Measurements from ENCODE around the gene IGFBP6. TPM values are rescaled to one million over a fixed set of nuclear protein-coding genes. Genes with fewer than 3 reads are reported as not detected.
A peak's percentile ranks its signal among the peaks of the same experiment; 100 is the strongest.

Gene IGFBP6
- total RNA-seq, 1 donor from 2014 or later = 70.3 TPM

DNA sequence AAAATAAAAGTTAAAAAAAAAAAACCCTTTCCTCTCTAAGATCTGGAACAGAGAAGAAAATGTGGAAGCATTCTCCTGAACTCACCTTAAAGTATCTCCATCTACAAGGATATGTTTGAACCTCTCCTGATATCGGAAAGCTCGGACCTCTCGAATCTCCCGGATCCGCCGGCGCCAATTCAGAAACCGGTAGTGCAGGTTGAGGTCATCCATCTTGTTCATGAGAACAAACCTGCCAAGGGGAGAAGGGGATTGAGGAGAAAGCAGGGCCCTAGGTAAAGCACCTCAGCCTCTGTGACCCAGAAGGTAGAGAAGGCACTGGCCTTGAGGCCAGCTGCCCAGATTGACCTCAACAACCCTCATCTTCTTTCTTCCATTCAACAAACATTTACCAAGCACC is 20.4 kb upstream of the IGFBP6 start:
- Mint-ChIP-seq H3K4me1 (peaks cover 65% of the 10 kb centered on the region), H3K27me3 (ENCODE audit: low read depth) (no peaks in the 10 kb centered on the region), H3K36me3 (peaks cover 11% of the 10 kb centered on the region), H3K4me3 (peak overlapping the region; percentile 48), H3K27ac (peak overlapping the region; percentile 77), H3K9me3 (no peaks in the 10 kb centered on the region)
- DNase-seq (ENCODE audit: low spot score in 2 of 2, unreplicated experiment in 2 of 2) = no peak
- TF ChIP-seq, protein P1, sequence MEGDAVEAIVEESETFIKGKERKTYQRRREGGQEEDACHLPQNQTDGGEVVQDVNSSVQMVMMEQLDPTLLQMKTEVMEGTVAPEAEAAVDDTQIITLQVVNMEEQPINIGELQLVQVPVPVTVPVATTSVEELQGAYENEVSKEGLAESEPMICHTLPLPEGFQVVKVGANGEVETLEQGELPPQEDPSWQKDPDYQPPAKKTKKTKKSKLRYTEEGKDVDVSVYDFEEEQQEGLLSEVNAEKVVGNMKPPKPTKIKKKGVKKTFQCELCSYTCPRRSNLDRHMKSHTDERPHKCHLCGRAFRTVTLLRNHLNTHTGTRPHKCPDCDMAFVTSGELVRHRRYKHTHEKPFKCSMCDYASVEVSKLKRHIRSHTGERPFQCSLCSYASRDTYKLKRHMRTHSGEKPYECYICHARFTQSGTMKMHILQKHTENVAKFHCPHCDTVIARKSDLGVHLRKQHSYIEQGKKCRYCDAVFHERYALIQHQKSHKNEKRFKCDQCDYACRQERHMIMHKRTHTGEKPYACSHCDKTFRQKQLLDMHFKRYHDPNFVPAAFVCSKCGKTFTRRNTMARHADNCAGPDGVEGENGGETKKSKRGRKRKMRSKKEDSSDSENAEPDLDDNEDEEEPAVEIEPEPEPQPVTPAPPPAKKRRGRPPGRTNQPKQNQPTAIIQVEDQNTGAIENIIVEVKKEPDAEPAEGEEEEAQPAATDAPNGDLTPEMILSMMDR (IDR thresholded peaks at IDR 0.05; ENCODE audit: unreplicated experiment) = no peak

DNA sequence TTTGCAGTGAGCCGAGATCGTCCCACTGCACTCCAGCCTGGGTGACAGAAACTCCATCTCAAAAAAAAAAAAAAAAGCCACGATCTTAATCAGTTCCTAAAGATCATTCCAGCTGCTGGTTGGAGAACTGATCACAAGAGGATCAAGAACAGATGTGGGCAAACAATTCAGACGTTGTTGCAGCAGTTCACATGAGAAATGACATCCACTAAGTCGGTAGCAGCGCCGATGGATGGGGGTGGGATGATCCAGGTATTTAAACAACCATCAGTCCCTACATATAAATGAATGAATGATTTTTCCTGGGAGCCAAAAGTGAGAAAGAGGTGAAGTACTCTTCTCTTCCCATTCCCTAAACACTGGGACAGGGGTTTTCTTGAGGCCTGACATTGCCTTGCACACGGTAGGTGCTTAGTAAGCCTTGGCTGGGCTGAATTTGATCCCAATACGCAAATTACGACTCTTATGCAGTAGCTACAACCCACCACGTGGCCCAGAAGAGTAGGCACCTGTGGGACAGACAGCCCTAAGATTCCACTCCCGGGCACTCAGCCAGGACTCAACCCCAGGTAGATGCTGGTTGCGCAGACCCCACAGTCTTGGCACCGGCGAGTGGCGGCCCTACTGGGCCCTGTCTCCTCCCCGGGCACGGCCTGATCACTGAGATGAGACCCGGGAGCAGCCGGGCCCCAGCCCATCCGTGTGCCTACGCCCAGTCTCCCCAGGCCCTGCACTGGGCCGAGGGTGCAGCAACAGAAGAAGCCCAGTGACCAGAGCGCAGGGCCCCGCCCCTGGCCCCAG is 18.8 kb upstream of the IGFBP6 start:
- no peaks in the 10 kb centered on the region for H3K27me3 Mint-ChIP-seq (ENCODE audit: low read depth)
- peaks cover 5% of the 10 kb centered on the region for H3K9me3 Mint-ChIP-seq
- H3K27ac Mint-ChIP-seq = peak overlapping the region; percentile 88
- DNase-seq (ENCODE audit: low spot score in 2 of 2, unreplicated experiment in 2 of 2) = no peak
- TF ChIP-seq, protein P1 (IDR thresholded peaks at IDR 0.05; ENCODE audit: unreplicated experiment) = no peak
- peaks cover 55% of the 10 kb centered on the region for H3K4me1 Mint-ChIP-seq
- peak overlapping the region; percentile 77 for H3K4me3 Mint-ChIP-seq
- peaks cover 11% of the 10 kb centered on the region for H3K36me3 Mint-ChIP-seq

DNA sequence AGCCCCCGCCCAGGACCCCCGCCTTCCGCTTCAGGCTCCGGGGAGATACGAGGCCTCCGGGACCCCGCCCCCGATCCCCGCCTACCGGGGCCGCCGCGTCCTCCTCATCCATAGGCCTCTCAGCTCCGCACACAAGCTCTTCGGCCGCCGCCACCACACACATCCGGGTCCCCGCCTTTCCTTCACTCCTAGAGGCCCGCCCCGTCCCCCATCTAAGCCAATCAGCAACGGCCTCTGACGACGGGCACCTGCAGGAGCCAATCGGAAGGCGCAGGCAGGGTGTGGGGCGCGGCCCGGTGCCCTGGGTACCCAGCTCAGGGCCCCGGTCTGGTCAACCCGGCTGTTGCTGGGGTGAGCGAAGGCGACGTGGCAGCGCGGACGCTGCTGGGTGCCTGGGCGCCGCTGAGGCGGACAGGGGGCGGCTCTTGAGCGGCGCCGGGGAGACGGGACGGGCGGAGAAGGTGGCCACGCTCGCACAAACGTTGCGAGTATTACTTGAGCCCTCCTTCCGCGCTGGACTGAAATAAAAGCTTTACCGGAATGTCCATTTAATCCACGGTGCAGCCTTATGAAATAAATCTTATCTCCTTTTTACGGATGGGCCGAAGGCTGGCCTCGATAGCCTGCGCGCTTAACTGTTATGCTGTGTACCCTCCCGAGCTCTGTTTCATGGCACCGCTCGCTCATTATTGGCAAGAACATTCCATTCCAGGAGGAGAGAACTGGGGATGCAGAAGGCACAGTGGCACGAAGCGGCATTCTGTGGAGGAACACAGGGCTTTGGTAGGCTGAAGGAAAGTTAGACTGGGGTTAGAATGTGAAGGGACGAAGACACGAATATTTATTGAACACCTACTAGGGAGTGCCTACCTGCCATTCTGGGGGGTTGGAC is 18.0 kb upstream of the IGFBP6 start, which contains the start of gene SPRYD3:
SPRYD3 (minus strand) TSS at position 165 of the 892 bp plus-strand sequence; CDS start at position 108, 57 bp downstream.
- peaks cover 3% of the 10 kb centered on the region for H3K36me3 Mint-ChIP-seq
- peaks cover 47% of the 10 kb centered on the region for H3K4me1 Mint-ChIP-seq
- peak within 1 kb of the TSS; percentile 77 for H3K4me3 Mint-ChIP-seq
- H3K9me3 Mint-ChIP-seq = peaks cover 5% of the 10 kb centered on the region
- DNase-seq (ENCODE audit: low spot score in 2 of 2, unreplicated experiment in 2 of 2) = peak; percentile 94 to 100
- no peaks in the 10 kb centered on the region for H3K27me3 Mint-ChIP-seq (ENCODE audit: low read depth)
- TF ChIP-seq, protein P1 (IDR thresholded peaks at IDR 0.05; ENCODE audit: unreplicated experiment) = no peak
- peak within 1 kb of the TSS; percentile 95 for H3K27ac Mint-ChIP-seq

DNA sequence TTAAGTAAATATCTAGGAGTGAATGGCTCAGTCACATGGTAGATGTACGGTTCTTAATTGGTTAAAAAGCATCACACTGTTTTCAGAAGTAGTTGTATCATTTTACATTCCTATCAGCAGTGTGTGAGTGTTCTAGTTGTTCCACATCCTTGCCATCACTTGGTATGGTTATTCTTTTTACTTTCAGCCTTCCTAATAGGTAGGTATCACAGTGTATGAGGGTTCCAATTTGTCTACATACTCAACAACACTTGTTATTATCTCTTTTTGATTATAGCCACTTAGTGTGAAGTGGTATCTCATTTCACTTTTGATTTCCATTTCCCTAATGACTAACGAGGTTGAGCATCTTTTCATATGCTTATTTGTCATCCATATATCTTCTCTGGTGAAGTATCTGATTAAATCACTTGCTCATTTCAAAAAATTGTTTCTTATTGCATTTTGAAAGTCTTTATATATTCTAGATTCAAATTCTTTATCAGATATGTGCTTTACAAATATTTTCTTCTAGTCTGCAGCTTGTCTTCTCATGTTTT is 14.8 kb upstream of the IGFBP6 start:
- DNase-seq (ENCODE audit: low spot score in 2 of 2, unreplicated experiment in 2 of 2) = no peak
- H3K9me3 Mint-ChIP-seq = peaks cover 8% of the 10 kb centered on the region
- H3K4me1 Mint-ChIP-seq = peaks cover 18% of the 10 kb centered on the region
- no peaks in the 10 kb centered on the region for H3K27me3 Mint-ChIP-seq (ENCODE audit: low read depth)
- H3K4me3 Mint-ChIP-seq = no peak overlapping the region
- no peak overlapping the region for H3K27ac Mint-ChIP-seq
- H3K36me3 Mint-ChIP-seq = no peaks in the 10 kb centered on the region
- TF ChIP-seq, protein P1 (IDR thresholded peaks at IDR 0.05; ENCODE audit: unreplicated experiment) = no peak

DNA sequence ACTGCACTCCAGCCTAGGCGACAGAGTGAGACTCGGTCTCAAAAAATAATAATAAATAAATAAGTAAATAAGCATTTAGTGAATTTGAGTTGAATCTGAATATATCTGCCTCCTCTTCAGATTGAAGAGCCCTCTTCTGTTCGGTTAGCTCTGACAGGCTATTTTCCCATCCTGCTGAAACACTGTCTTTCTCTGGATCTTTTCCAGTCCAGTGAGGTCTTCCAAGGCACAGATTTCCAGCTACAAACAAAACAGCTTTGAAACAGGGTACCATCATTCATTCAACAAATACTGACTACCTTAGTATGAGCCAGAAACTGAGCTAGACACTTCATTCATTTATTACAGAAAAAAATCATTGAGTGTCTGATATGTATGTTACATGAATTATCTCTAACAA is 11.1 kb upstream of the IGFBP6 start:
- no peak for DNase-seq (ENCODE audit: low spot score in 2 of 2, unreplicated experiment in 2 of 2)
- no peak overlapping the region for H3K4me3 Mint-ChIP-seq
- peaks cover 8% of the 10 kb centered on the region for H3K9me3 Mint-ChIP-seq
- H3K27ac Mint-ChIP-seq = no peak overlapping the region
- no peaks in the 10 kb centered on the region for H3K27me3 Mint-ChIP-seq (ENCODE audit: low read depth)
- no peaks in the 10 kb centered on the region for H3K4me1 Mint-ChIP-seq
- TF ChIP-seq, protein P1 (IDR thresholded peaks at IDR 0.05; ENCODE audit: unreplicated experiment) = no peak
- no peaks in the 10 kb centered on the region for H3K36me3 Mint-ChIP-seq

All from mesothelial cell of epicardium (in vitro differentiated cells).